Epithelial cell of proximal tubule (primary cell): ENCODE data around the gene ALMS1. TPM values are rescaled to one million over a fixed set of nuclear protein-coding genes. Genes with fewer than 3 reads are reported as not detected.

ENCODE experiments used
- DNase-seq: peaks from one replicate; pipeline ENCODE4 v3.0.0-alpha.2; 2011; ENCODE audit warnings: low read depth
- H3K4me3 ChIP-seq: 2 replicates; pipeline ENCODE4 v1.5.1; 2011; ENCODE audit warnings: low read depth, mild to moderate bottlenecking, low read length
- total RNA-seq: library from RNA; depleted of rRNA; stranded (reverse); fragments of >200 nt; gene quantifications from 2 replicates; pipeline ENCODE4 v1.2.3, GENCODE V29; 2015
- TF ChIP-seq, protein P1 (sequence below): conservative IDR thresholded peaks from 2 replicates; pipeline ENCODE4 v1.5.1; 2012; ENCODE audit warnings: low read depth, mild to moderate bottlenecking, low read length

Gene ALMS1
- total RNA-seq, 1 donor from 2014 or later, result 16.3 TPM

- H3K4me3 ChIP-seq, result no peak overlapping the region
- no peak for DNase-seq
- TF ChIP-seq, protein P1, sequence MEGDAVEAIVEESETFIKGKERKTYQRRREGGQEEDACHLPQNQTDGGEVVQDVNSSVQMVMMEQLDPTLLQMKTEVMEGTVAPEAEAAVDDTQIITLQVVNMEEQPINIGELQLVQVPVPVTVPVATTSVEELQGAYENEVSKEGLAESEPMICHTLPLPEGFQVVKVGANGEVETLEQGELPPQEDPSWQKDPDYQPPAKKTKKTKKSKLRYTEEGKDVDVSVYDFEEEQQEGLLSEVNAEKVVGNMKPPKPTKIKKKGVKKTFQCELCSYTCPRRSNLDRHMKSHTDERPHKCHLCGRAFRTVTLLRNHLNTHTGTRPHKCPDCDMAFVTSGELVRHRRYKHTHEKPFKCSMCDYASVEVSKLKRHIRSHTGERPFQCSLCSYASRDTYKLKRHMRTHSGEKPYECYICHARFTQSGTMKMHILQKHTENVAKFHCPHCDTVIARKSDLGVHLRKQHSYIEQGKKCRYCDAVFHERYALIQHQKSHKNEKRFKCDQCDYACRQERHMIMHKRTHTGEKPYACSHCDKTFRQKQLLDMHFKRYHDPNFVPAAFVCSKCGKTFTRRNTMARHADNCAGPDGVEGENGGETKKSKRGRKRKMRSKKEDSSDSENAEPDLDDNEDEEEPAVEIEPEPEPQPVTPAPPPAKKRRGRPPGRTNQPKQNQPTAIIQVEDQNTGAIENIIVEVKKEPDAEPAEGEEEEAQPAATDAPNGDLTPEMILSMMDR, result no peak
Measured at GRCh38 chr2:73402386-73403103, 16.9 kb downstream of the ALMS1 start.

DNA sequence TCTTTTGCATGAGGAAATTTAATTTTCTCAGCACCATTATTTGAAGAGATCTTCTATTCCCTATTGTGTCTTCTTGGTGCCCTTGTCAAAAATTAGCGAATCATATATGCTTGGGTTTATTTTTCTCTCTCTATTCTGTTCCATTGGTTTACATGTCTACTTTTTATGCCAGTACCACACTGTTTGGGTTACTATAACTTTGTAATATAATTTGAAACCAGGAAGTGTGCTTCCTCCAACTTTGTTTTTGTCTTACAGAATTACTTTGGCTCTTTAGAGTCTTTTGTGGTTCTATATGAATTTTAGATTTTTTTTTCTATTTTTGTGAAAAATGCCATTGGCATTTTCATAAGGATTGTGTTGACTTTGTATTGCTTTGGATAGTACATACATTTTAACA, 17.6 kb downstream of the ALMS1 start:
- TF ChIP-seq, protein P1, result no peak
- H3K4me3 ChIP-seq, result no peak overlapping the region
- DNase-seq, result no peak

DNA sequence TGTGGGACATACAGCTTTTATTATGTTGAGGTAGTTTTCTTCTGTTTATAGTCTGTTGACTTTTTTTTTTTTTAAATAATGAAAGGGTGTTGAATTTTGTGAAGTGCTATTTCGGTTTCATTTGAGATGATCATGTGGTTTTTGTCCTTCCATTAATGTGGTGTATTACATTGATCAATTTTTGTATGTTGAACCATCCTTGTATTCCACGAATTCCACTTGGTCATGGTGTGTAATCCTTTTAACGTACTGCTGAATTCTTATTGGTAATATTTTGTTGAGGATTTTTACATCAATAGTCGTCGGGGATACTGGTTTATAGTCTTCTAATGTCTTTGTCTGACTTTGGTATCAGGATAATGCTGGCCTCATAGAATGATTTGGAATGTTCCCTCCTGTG, 18.8 kb downstream of the ALMS1 start:
- TF ChIP-seq, protein P1, result no peak
- no peak overlapping the region for H3K4me3 ChIP-seq
- no peak for DNase-seq

- TF ChIP-seq, protein P1, result no peak
- DNase-seq, result no peak
- no peak overlapping the region for H3K4me3 ChIP-seq
Measured at GRCh38 chr2:73406996-73407395, 21.4 kb downstream of the ALMS1 start.

DNA sequence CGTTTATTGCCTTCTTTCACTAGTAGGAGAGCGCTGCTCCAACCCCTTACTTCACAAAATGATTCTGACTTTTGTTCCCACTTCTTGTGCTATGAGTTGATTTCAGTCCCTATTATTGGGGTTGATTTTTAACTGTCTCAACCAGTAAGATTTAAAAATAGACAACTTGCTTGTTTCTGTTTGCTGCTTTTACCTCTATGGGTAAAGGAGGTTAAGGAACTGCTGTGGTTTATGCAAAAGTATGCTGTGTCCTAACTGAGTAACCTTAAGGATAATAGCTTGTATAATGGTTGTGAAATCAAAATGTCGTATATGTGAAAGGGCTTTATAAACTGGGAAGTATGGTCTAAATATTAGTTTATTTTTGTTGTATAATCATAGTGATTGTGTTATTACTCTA, 22.6 kb downstream of the ALMS1 start:
- TF ChIP-seq, protein P1, result no peak
- no peak overlapping the region for H3K4me3 ChIP-seq
- no peak for DNase-seq

DNA sequence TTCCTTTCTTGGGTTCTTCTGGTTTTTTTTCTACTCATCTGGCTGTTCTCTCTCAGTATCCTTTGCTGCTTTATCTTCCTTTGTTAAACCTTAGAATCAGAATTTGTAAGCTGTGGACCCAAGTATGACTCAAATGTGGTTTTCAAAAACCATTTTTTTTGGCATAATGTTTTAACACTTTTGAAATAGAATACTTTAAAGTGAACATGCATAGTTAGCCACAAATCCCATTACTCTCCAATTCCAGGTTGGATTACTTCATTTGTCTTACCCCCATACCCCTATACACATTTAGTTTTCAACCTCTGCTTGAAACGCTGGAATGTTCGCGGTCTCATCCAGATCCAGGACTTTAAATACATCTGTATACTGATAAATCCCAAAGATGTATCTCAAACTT, 29.1 kb downstream of the ALMS1 start:
- DNase-seq, result no peak
- TF ChIP-seq, protein P1, result no peak

DNA sequence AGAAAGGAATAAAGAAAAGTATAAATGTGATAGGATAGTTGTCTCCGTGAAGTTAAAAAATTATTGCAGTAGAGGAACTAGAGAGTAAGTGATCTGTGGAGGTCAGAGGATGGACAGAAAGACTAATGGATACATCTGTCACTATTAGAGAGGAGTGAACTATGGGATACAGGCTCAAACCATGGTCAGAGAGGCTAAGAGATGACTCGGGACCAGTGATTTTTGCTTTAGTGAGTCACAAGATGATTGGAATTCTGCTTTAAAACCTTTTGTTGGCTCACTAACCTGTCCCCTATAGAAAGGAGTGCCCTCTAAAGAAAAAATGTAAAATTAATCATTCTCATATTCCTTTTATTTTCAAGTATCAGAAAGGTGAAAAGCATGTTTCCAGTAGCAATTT, 30.3 kb downstream of the ALMS1 start:
- DNase-seq, result no peak
- TF ChIP-seq, protein P1, result no peak
- no peak overlapping the region for H3K4me3 ChIP-seq

More for the DNA sequence above, 29.1 kb downstream of the ALMS1 start:
- no peak overlapping the region for H3K4me3 ChIP-seq
